Activated CD4-positive, alpha-beta memory T cell treated with anti-CD3 and anti-CD28 coated beads for 36 hours (primary cell): Measurements from ENCODE around the gene VANGL2. TPM values are rescaled to one million over a fixed set of nuclear protein-coding genes. Genes with fewer than 3 reads are reported as not detected.

Experiments
- CTCF ChIA-PET: fragments of 350-600 bp; sonication (Branson Sonifier 250); formaldehyde crosslinking; loops from one replicate; lab custom pipeline; 2021; ENCODE audit warnings: antibody characterized with exemption, inconsistent platforms; lab: Charles Lee
- POLR2A ChIA-PET: fragments of 350-600 bp; sonication (Branson Sonifier 250); formaldehyde crosslinking; loops from one replicate; lab custom pipeline; 2021; ENCODE audit warnings: antibody characterized with exemption; lab: Charles Lee
- DNase-seq: peaks from one replicate; pipeline ENCODE4 v3.0.0-alpha.2; 2020
- H3K27ac Mint-ChIP-seq: one replicate; pipeline ENCODE4 v1.8.0; 2021; ENCODE audit warnings: mixed read lengths
- H3K27me3 Mint-ChIP-seq: one replicate; pipeline ENCODE4 v1.8.0; 2021; ENCODE audit warnings: mixed read lengths
- H3K36me3 Mint-ChIP-seq: one replicate; pipeline ENCODE4 v1.8.0; 2021; ENCODE audit warnings: mixed read lengths
- H3K4me1 Mint-ChIP-seq: one replicate; pipeline ENCODE4 v1.8.0; 2021; ENCODE audit warnings: low read depth, mixed read lengths
- H3K4me3 Mint-ChIP-seq: one replicate; pipeline ENCODE4 v1.8.0; 2021; ENCODE audit warnings: mild to moderate bottlenecking, mixed read lengths
- H3K9me3 Mint-ChIP-seq: one replicate; pipeline ENCODE4 v1.8.0; 2021; ENCODE audit warnings: mixed read lengths
- intact Hi-C: fragments of 100-400 bp; cut with micrococcal nuclease; formaldehyde crosslinking; loops from one replicate; pipeline ENCODE4 v1.15.1; 2023
- total RNA-seq, 2 experiments: library from RNA; stranded (reverse); gene quantifications; one replicate each; pipeline ENCODE4 v1.2.3, GENCODE V29; 2021

The VANGL2 gene
- not detected for total RNA-seq

GRCh38 chr1:160400223-160400645, at the start of gene VANGL2:
TSS of gene VANGL2 (plus strand) at chr1:160400564. CDS start at chr1:160415838, 15,274 bp downstream.
- intact Hi-C loops = no loop called here
- no peak within 1 kb of the TSS for H3K27ac Mint-ChIP-seq
- H3K27me3 Mint-ChIP-seq = peaks cover 17% of the 10 kb centered on the region
- ChIA-PET POLR2A (no interaction called here), CTCF (no interaction called here)
- no peaks in the 10 kb centered on the region for H3K36me3 Mint-ChIP-seq
- no peaks in the 10 kb centered on the region for H3K4me1 Mint-ChIP-seq
- H3K4me3 Mint-ChIP-seq = no peak within 1 kb of the TSS
- no peaks in the 10 kb centered on the region for H3K9me3 Mint-ChIP-seq
- peak; percentile 46 for DNase-seq

GRCh38 chr1:160351629-160352028, 48.7 kb upstream of the VANGL2 start:
- no peak for DNase-seq
- H3K27ac Mint-ChIP-seq = no peak overlapping the region
- no peaks in the 10 kb centered on the region for H3K9me3 Mint-ChIP-seq
- CTCF ChIA-PET = interaction anchor here (1.4 to 7.6 kb wide), 4 partner anchors 12 to 256 kb away, joined by 4 to 111 read pairs (median 5); no protein-coding TSS in a partner anchor
- intact Hi-C loops = no loop called here
- H3K27me3 Mint-ChIP-seq = no peaks in the 10 kb centered on the region
- POLR2A ChIA-PET = interaction anchor here (0.7 kb wide), 1 partner anchor 90 kb away, joined by 4 read pairs; no protein-coding TSS in a partner anchor
- no peak overlapping the region for H3K4me3 Mint-ChIP-seq
- peaks cover 4% of the 10 kb centered on the region for H3K4me1 Mint-ChIP-seq
- peaks cover 44% of the 10 kb centered on the region for H3K36me3 Mint-ChIP-seq

GRCh38 chr1:160352555-160352954, 47.8 kb upstream of the VANGL2 start:
- Mint-ChIP-seq H3K27me3 (no peaks in the 10 kb centered on the region), H3K9me3 (no peaks in the 10 kb centered on the region), H3K4me1 (no peaks in the 10 kb centered on the region), H3K36me3 (peaks cover 48% of the 10 kb centered on the region), H3K27ac (no peak overlapping the region), H3K4me3 (no peak overlapping the region)
- CTCF ChIA-PET = interaction anchor here (0.6 to 7.6 kb wide), 6 partner anchors 11 to 255 kb away, joined by 3 to 111 read pairs (median 4); no protein-coding TSS in a partner anchor
- no peak for DNase-seq
- intact Hi-C loops = no loop called here
- POLR2A ChIA-PET = no interaction called here

- POLR2A ChIA-PET = no interaction called here
These were observed 47.1 kb upstream of the VANGL2 start for GRCh38 chr1:160353223-160353622.

GRCh38 chr1:160354388-160354985, 45.9 kb upstream of the VANGL2 start:
- Mint-ChIP-seq H3K4me3 (no peak overlapping the region), H3K27ac (no peak overlapping the region), H3K4me1 (no peaks in the 10 kb centered on the region), H3K27me3 (no peaks in the 10 kb centered on the region), H3K36me3 (peaks cover 57% of the 10 kb centered on the region), H3K9me3 (no peaks in the 10 kb centered on the region)
- intact Hi-C loops = no loop called here
- ChIA-PET POLR2A (no interaction called here), CTCF (interaction anchor here (0.8 to 7.6 kb wide), 12 partner anchors 10 to 481 kb away, joined by 3 to 111 read pairs (median 4); partner anchors contain the start of gene SLAMF6)
- no peak for DNase-seq

More at GRCh38 chr1:160353223-160353622, 47.1 kb upstream of the VANGL2 start:
- DNase-seq = no peak
- Mint-ChIP-seq H3K9me3 (no peaks in the 10 kb centered on the region), H3K4me3 (no peak overlapping the region), H3K36me3 (peaks cover 51% of the 10 kb centered on the region), H3K4me1 (no peaks in the 10 kb centered on the region), H3K27ac (no peak overlapping the region), H3K27me3 (no peaks in the 10 kb centered on the region)
- CTCF ChIA-PET = interaction anchor here (0.6 to 7.6 kb wide), 6 partner anchors 24 to 256 kb away, joined by 3 to 111 read pairs (median 4); no protein-coding TSS in a partner anchor
- intact Hi-C loops = no loop called here

GRCh38 chr1:160357286-160358002, 42.9 kb upstream of the VANGL2 start:
- H3K9me3 Mint-ChIP-seq = no peaks in the 10 kb centered on the region
- H3K36me3 Mint-ChIP-seq = peaks cover 41% of the 10 kb centered on the region
- H3K27me3 Mint-ChIP-seq = no peaks in the 10 kb centered on the region
- CTCF ChIA-PET = interaction anchor here (7.6 kb wide), 1 partner anchor 19 kb away, joined by 111 read pairs; no protein-coding TSS in a partner anchor
- H3K4me3 Mint-ChIP-seq = no peak overlapping the region
- peaks cover 2% of the 10 kb centered on the region for H3K4me1 Mint-ChIP-seq
- no peak for DNase-seq
- intact Hi-C loops = no loop called here
- no peak overlapping the region for H3K27ac Mint-ChIP-seq
- POLR2A ChIA-PET = no interaction called here

GRCh38 chr1:160358073-160358472, 42.3 kb upstream of the VANGL2 start:
- Mint-ChIP-seq H3K4me3 (no peak overlapping the region), H3K36me3 (peaks cover 39% of the 10 kb centered on the region), H3K27ac (no peak overlapping the region), H3K9me3 (no peaks in the 10 kb centered on the region), H3K4me1 (peaks cover 2% of the 10 kb centered on the region), H3K27me3 (no peaks in the 10 kb centered on the region)
- DNase-seq = no peak
- CTCF ChIA-PET = interaction anchor here (0.9 kb wide), 1 partner anchor 19 kb away, joined by 4 read pairs; no protein-coding TSS in a partner anchor
- intact Hi-C loops = no loop called here
- POLR2A ChIA-PET = no interaction called here

- Mint-ChIP-seq H3K36me3 (peaks cover 27% of the 10 kb centered on the region), H3K9me3 (no peaks in the 10 kb centered on the region), H3K27me3 (no peaks in the 10 kb centered on the region), H3K4me1 (peaks cover 2% of the 10 kb centered on the region), H3K27ac (no peak overlapping the region), H3K4me3 (no peak overlapping the region)
- intact Hi-C loops = no loop called here
- ChIA-PET POLR2A (no interaction called here), CTCF (no interaction called here)
- DNase-seq = no peak
These were observed 40.7 kb upstream of the VANGL2 start for GRCh38 chr1:160359559-160360226.

- intact Hi-C loops = no loop called here
- DNase-seq = no peak
- Mint-ChIP-seq H3K27me3 (no peaks in the 10 kb centered on the region), H3K4me3 (no peak overlapping the region), H3K27ac (no peak overlapping the region), H3K4me1 (peaks cover 2% of the 10 kb centered on the region), H3K9me3 (no peaks in the 10 kb centered on the region), H3K36me3 (peaks cover 23% of the 10 kb centered on the region)
- ChIA-PET POLR2A (no interaction called here), CTCF (no interaction called here)
These were observed 40.1 kb upstream of the VANGL2 start for GRCh38 chr1:160360227-160360695.

GRCh38 chr1:160361199-160361598, 39.2 kb upstream of the VANGL2 start:
- Mint-ChIP-seq H3K4me3 (no peak overlapping the region), H3K27me3 (no peaks in the 10 kb centered on the region), H3K27ac (no peak overlapping the region), H3K4me1 (peaks cover 2% of the 10 kb centered on the region), H3K36me3 (peaks cover 21% of the 10 kb centered on the region), H3K9me3 (no peaks in the 10 kb centered on the region)
- POLR2A ChIA-PET = no interaction called here
- DNase-seq = no peak
- CTCF ChIA-PET = no interaction called here
- intact Hi-C loops = no loop called here

- ChIA-PET CTCF (no interaction called here), POLR2A (no interaction called here)
- intact Hi-C loops = no loop called here
- Mint-ChIP-seq H3K27me3 (no peaks in the 10 kb centered on the region), H3K4me1 (peaks cover 2% of the 10 kb centered on the region), H3K36me3 (peaks cover 15% of the 10 kb centered on the region), H3K4me3 (no peak overlapping the region), H3K27ac (no peak overlapping the region), H3K9me3 (no peaks in the 10 kb centered on the region)
- no peak for DNase-seq
These were observed 38.6 kb upstream of the VANGL2 start for GRCh38 chr1:160361814-160362167.
